ENCODE measurements around the gene RNF166. TPM values are rescaled to one million over a fixed set of nuclear protein-coding genes. Genes with fewer than 3 reads are reported as not detected.

The RNF166 gene
- total RNA-seq, 2 donors from 2014 or later: 24.2 to 27.2 TPM

DNA sequence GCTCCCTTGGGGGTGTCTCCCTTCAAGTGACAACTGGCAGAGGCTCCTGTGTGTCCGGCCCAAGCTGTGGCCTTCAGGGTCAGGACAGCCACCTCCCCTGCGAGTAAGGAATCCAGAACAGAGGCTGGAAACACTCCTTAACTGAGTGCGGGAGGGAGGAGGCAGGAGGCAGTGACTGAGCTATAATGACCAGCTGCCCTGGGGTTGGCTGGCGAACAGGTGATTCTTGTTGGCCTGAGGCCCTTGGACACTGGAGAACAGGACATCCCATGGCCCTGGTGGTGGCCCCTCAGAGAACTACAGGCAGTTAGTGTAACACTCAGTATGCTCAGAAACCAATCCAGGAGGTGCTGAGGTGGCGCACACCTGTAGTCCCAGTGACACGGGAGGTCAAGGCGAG lies 10.5 kb downstream of the RNF166 start:
- Histone ChIP-seq H3K27me3 (ENCODE audit: control insufficient read depth, insufficient read depth, low read length, poor library complexity, severe bottlenecking) (no peaks in the 10 kb centered on the region), H3K4me1 (ENCODE audit: control insufficient read depth, insufficient read depth, low read length) (no peaks in the 10 kb centered on the region), H3K9ac (ENCODE audit: extremely low read depth, low read length, poor library complexity, severe bottlenecking) (no peak overlapping the region), H3K9me3 (ENCODE audit: control insufficient read depth, low read length) (no peaks in the 10 kb centered on the region), H3K36me3 (ENCODE audit: control insufficient read depth, insufficient read depth, low read length) (no peaks in the 10 kb centered on the region), H3K27ac (ENCODE audit: low read depth, low read length) (no peak overlapping the region), H3K4me3 (ENCODE audit: low read length) (no peak overlapping the region)
- TF ChIP-seq, protein P1, sequence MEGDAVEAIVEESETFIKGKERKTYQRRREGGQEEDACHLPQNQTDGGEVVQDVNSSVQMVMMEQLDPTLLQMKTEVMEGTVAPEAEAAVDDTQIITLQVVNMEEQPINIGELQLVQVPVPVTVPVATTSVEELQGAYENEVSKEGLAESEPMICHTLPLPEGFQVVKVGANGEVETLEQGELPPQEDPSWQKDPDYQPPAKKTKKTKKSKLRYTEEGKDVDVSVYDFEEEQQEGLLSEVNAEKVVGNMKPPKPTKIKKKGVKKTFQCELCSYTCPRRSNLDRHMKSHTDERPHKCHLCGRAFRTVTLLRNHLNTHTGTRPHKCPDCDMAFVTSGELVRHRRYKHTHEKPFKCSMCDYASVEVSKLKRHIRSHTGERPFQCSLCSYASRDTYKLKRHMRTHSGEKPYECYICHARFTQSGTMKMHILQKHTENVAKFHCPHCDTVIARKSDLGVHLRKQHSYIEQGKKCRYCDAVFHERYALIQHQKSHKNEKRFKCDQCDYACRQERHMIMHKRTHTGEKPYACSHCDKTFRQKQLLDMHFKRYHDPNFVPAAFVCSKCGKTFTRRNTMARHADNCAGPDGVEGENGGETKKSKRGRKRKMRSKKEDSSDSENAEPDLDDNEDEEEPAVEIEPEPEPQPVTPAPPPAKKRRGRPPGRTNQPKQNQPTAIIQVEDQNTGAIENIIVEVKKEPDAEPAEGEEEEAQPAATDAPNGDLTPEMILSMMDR (conservative IDR thresholded peaks at IDR 0.05): no peak
- no peaks in the 10 kb centered on the region for H3K4me1 Mint-ChIP-seq
- peaks cover 3% of the 10 kb centered on the region for H3K27me3 Mint-ChIP-seq (ENCODE audit: insufficient read depth)
- 92 to 98% methylated on average over 7 of the region's 7 CpGs for WGBS, 2 experiments (ENCODE audit: insufficient coverage in 1 of 2, insufficient read length in 1 of 2)
- no peak overlapping the region for H3K27ac Mint-ChIP-seq
- peaks cover 9% of the 10 kb centered on the region for H3K36me3 Mint-ChIP-seq (ENCODE audit: low read depth)
- no peak overlapping the region for H3K4me3 Mint-ChIP-seq
- H3K9me3 Mint-ChIP-seq: no peaks in the 10 kb centered on the region
- DNase-seq: no peak

DNA sequence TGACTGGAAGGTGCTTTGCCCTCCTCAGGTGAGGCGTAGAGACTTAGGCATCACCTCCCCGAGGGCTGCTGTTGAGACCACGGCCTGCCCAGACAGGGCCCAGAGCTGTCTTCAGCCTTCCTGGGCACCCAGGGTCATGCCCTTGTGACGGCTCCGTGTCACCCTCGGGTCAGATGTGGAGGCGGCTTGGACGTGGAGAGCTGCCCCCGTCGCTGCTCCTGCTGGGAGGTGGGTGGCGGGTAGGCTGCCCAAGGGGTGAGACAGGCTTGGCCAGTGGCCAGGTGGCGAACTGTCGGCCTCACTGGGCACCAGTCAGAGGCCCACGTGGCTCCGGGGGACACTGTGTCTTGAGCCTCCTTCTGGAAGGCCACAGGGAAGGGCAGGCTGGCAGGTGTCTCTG lies 11.0 kb downstream of the RNF166 start:
- no peak overlapping the region for H3K27ac ChIP-seq (ENCODE audit: low read depth, low read length)

DNA sequence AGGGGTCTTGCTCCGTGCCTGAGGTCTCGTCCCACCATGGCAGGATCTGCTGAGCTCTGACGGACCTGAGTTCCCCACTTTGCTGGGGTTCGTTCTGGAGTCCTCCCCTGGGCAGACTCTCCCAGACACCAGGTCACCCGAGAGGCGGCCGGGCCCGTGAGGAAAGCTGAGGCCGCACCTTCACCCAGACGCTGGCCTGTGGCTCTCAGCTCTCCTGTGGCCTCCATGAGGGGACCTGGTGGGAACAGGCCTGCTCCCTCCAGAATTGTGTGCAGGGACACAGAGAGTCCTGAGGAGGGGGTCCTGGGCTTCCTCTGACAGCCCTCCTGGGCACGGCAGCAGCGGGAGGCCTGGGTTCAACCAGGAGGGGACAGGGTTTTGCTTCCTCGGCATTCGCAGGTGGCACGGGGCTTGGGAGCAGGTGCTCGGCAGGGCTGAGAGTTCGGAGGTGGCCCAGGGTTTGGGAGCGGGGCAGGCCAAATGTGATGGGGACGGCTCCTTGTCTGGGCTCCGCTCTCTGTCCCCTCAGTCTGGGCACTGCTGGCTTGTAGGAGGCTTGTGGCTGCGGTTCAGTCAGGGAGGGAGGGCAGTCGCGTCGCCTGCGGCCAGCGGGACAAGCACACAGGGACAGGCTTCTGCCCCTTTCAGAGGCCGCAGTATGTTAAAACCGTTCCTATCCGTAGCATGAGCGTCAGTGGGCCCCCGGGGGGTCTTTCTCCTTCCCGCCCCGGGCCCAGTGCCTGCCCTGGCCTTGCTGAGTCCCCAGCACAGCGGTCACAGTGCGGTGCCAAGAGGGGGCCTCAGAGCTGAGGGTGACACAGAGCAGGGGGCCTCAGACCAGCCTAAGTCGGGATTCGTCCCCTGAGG lies 11.8 kb downstream of the RNF166 start:
- Mint-ChIP-seq H3K4me3 (no peak overlapping the region), H3K27ac (peak overlapping the region; percentile 55)
- WGBS, 2 experiments (ENCODE audit: insufficient coverage in 1 of 2, insufficient read length in 1 of 2): 87 to 91% methylated on average over 25 to 37 of the region's 37 CpGs

More for the DNA sequence above, 11.0 kb downstream of the RNF166 start:
- no peak for DNase-seq
- no peak overlapping the region for H3K27ac Mint-ChIP-seq
- Histone ChIP-seq H3K4me3 (ENCODE audit: low read length) (no peak overlapping the region), H3K9ac (ENCODE audit: extremely low read depth, low read length, poor library complexity, severe bottlenecking) (no peak overlapping the region), H3K27me3 (ENCODE audit: control insufficient read depth, insufficient read depth, low read length, poor library complexity, severe bottlenecking) (no peaks in the 10 kb centered on the region), H3K4me1 (ENCODE audit: control insufficient read depth, insufficient read depth, low read length) (no peaks in the 10 kb centered on the region), H3K36me3 (ENCODE audit: control insufficient read depth, insufficient read depth, low read length) (no peaks in the 10 kb centered on the region), H3K9me3 (ENCODE audit: control insufficient read depth, low read length) (no peaks in the 10 kb centered on the region)
- 94 to 95% methylated on average over 13 to 15 of the region's 15 CpGs for WGBS, 2 experiments (ENCODE audit: insufficient coverage in 1 of 2, insufficient read length in 1 of 2)
- H3K27me3 Mint-ChIP-seq (ENCODE audit: insufficient read depth): peaks cover 6% of the 10 kb centered on the region
- no peak overlapping the region for H3K4me3 Mint-ChIP-seq
- peaks cover 9% of the 10 kb centered on the region for H3K36me3 Mint-ChIP-seq (ENCODE audit: low read depth)
- TF ChIP-seq, protein P1 (conservative IDR thresholded peaks at IDR 0.05): no peak
- H3K9me3 Mint-ChIP-seq: no peaks in the 10 kb centered on the region
- no peaks in the 10 kb centered on the region for H3K4me1 Mint-ChIP-seq

More for the DNA sequence above, 11.8 kb downstream of the RNF166 start:
- H3K4me1 Mint-ChIP-seq: no peaks in the 10 kb centered on the region
- Histone ChIP-seq H3K9ac (ENCODE audit: extremely low read depth, low read length, poor library complexity, severe bottlenecking) (no peak overlapping the region), H3K4me3 (ENCODE audit: low read length) (no peak overlapping the region), H3K27ac (ENCODE audit: low read depth, low read length) (no peak overlapping the region), H3K36me3 (ENCODE audit: control insufficient read depth, insufficient read depth, low read length) (no peaks in the 10 kb centered on the region), H3K9me3 (ENCODE audit: control insufficient read depth, low read length) (no peaks in the 10 kb centered on the region), H3K27me3 (ENCODE audit: control insufficient read depth, insufficient read depth, low read length, poor library complexity, severe bottlenecking) (no peaks in the 10 kb centered on the region), H3K4me1 (ENCODE audit: control insufficient read depth, insufficient read depth, low read length) (no peaks in the 10 kb centered on the region)
- H3K36me3 Mint-ChIP-seq (ENCODE audit: low read depth): peaks cover 9% of the 10 kb centered on the region
- no peaks in the 10 kb centered on the region for H3K9me3 Mint-ChIP-seq
- peaks cover 9% of the 10 kb centered on the region for H3K27me3 Mint-ChIP-seq (ENCODE audit: insufficient read depth)
- DNase-seq: no peak
- TF ChIP-seq, protein P1 (conservative IDR thresholded peaks at IDR 0.05): no peak

All from endodermal cell (in vitro differentiated cells).